WERI-Rb-1 (cell line): ENCODE measurements around the gene PPP1R17.

Experiments used
- DNase-seq: peaks from one replicate; pipeline ENCODE4 v3.0.0-alpha.2; 2020
- H3K27ac ChIP-seq: fragments of 250-450 bp; sonication (Bioruptor Pico); 2 replicates; pipeline ENCODE4 v1.5.1; 2020; ENCODE audit warnings: mild to moderate bottlenecking, moderate library complexity
- H3K27me3 ChIP-seq: fragments of 250-450 bp; sonication (Bioruptor Pico); 2 replicates; pipeline ENCODE4 v1.5.1; 2021; ENCODE audit warnings: mild to moderate bottlenecking, low read depth, moderate library complexity; ENCODE audit not compliant: insufficient read depth, severe bottlenecking
- H3K36me3 ChIP-seq: fragments of 250-450 bp; sonication (Bioruptor Pico); 2 replicates; pipeline ENCODE4 v1.5.1; 2020; ENCODE audit warnings: mild to moderate bottlenecking, moderate library complexity
- H3K4me3 ChIP-seq: 2 replicates; pipeline ENCODE4 v1.5.1; 2011; ENCODE audit warnings: low read depth, mild to moderate bottlenecking, control low read depth, low read length
- H3K9me3 ChIP-seq: fragments of 250-450 bp; sonication (Bioruptor Pico); 2 replicates; pipeline ENCODE4 v1.5.1; 2021; ENCODE audit warnings: mild to moderate bottlenecking, moderate library complexity; ENCODE audit not compliant: severe bottlenecking
- CTCF ChIP-seq: IDR thresholded peaks from 2 replicates; pipeline ENCODE4 v1.5.1; 2011; ENCODE audit warnings: low read depth, mild to moderate bottlenecking, control low read depth, inconsistent platforms, low read length

The PPP1R17 gene

GRCh38 chr7:31734456-31734855 is 47.4 kb downstream of the PPP1R17 start:
- Histone ChIP-seq H3K27me3 (no peaks in the 10 kb centered on the region), H3K9me3 (no peaks in the 10 kb centered on the region), H3K27ac (no peak overlapping the region), H3K36me3 (no peaks in the 10 kb centered on the region), H3K4me3 (no peak overlapping the region)
- no peak for TF ChIP-seq CTCF
- no peak for DNase-seq

- Histone ChIP-seq H3K9me3 (no peaks in the 10 kb centered on the region), H3K27me3 (no peaks in the 10 kb centered on the region), H3K27ac (no peak overlapping the region), H3K36me3 (no peaks in the 10 kb centered on the region), H3K4me3 (no peak overlapping the region)
- peak; percentile 86 for TF ChIP-seq CTCF
- DNase-seq, result peak; percentile 68
These were observed 49.3 kb downstream of the PPP1R17 start for GRCh38 chr7:31735991-31736982.

GRCh38 chr7:31741852-31742251 is 54.8 kb downstream of the PPP1R17 start:
- no peaks in the 10 kb centered on the region for H3K9me3 ChIP-seq
- H3K36me3 ChIP-seq, result no peaks in the 10 kb centered on the region
- no peak for DNase-seq
- no peaks in the 10 kb centered on the region for H3K27me3 ChIP-seq
- no peak overlapping the region for H3K4me3 ChIP-seq
- no peak overlapping the region for H3K27ac ChIP-seq
- no peak for TF ChIP-seq CTCF

- TF ChIP-seq CTCF, result peak; percentile 68
- H3K27ac ChIP-seq, result no peak overlapping the region
- no peaks in the 10 kb centered on the region for H3K27me3 ChIP-seq
- no peaks in the 10 kb centered on the region for H3K9me3 ChIP-seq
- no peak overlapping the region for H3K4me3 ChIP-seq
- H3K36me3 ChIP-seq, result no peaks in the 10 kb centered on the region
- DNase-seq, result peak; percentile 61
These were observed 57.4 kb downstream of the PPP1R17 start for GRCh38 chr7:31744294-31744874.

DNA sequence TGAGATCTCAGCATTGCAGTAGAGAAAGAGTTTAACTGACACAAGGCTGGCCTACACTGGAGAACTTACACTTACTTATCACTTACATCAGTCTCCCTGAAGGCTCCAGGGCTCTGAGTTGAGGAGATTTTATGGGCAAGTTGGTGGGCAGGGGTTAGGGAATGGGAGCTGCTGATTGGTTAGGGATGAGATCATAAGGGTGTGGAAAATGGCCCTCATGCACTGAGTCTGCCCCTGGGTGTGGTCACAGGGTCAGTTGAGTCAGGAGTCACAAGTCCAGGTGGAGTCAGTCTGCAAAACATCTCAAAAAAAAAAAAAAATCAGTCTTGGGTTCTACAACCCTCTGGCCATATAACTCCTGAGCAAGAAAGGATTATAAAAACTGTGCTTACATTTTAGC is 60.5 kb downstream of the PPP1R17 start:
- TF ChIP-seq CTCF, result no peak
- Histone ChIP-seq H3K4me3 (no peak overlapping the region), H3K27me3 (no peaks in the 10 kb centered on the region), H3K36me3 (peaks cover 3% of the 10 kb centered on the region; the same call in 1 of the 2 replicates), H3K9me3 (no peaks in the 10 kb centered on the region), H3K27ac (no peak overlapping the region)
- no peak for DNase-seq
